Progenitor cell of endocrine pancreas (in vitro differentiated cells): Measurements from ENCODE around the gene LRRC18. TPM values are rescaled to one million over a fixed set of nuclear protein-coding genes. Genes with fewer than 3 reads are reported as not detected.
A peak's percentile ranks its signal among the peaks of the same experiment; 100 is the strongest.

Experiments used
- DNase-seq: peaks from one replicate; pipeline ENCODE4 v3.0.0; 2021; ENCODE audit warnings: low spot score; ENCODE audit not compliant: unreplicated experiment
- H3K27ac Mint-ChIP-seq: 2 replicates; pipeline ENCODE4 v1.8.0; 2021; ENCODE audit warnings: mild to moderate bottlenecking, moderate library complexity, mixed read lengths
- H3K27me3 Mint-ChIP-seq: 2 replicates; pipeline ENCODE4 v1.8.0; 2021; ENCODE audit warnings: mixed read lengths
- H3K36me3 Mint-ChIP-seq: 2 replicates; pipeline ENCODE4 v1.8.0; 2022; ENCODE audit warnings: mixed read lengths; ENCODE audit not compliant: insufficient read depth
- H3K4me1 Mint-ChIP-seq: 2 replicates; pipeline ENCODE4 v1.8.0; 2021; ENCODE audit warnings: low read depth, mixed read lengths
- H3K4me3 Mint-ChIP-seq: 2 replicates; pipeline ENCODE4 v1.8.0; 2021; ENCODE audit warnings: low read depth, mild to moderate bottlenecking, moderate library complexity, mixed read lengths
- H3K9me3 Mint-ChIP-seq: 2 replicates; pipeline ENCODE4 v1.8.0; 2021; ENCODE audit warnings: low read depth, mixed read lengths
- long read RNA-seq: library from polyadenylated mRNA; unstranded; transcript quantifications from one replicate; pipeline ENCODE4 v2.0.0, GENCODE V29; 2020
- total RNA-seq: library from RNA; stranded (reverse); gene quantifications from 2 replicates; pipeline ENCODE4 v1.2.1, GENCODE V29; 2021
- TF ChIP-seq, protein P1 (sequence below): fragments of 200-600 bp; sonication (generic); IDR thresholded peaks from one replicate; pipeline ENCODE4 v1.5.0; 2021; ENCODE audit warnings: antibody characterized with exemption, mild to moderate bottlenecking; ENCODE audit not compliant: unreplicated experiment

Gene LRRC18
- total RNA-seq: not detected in 2 replicates
- long read RNA-seq: 0 reads

DNA sequence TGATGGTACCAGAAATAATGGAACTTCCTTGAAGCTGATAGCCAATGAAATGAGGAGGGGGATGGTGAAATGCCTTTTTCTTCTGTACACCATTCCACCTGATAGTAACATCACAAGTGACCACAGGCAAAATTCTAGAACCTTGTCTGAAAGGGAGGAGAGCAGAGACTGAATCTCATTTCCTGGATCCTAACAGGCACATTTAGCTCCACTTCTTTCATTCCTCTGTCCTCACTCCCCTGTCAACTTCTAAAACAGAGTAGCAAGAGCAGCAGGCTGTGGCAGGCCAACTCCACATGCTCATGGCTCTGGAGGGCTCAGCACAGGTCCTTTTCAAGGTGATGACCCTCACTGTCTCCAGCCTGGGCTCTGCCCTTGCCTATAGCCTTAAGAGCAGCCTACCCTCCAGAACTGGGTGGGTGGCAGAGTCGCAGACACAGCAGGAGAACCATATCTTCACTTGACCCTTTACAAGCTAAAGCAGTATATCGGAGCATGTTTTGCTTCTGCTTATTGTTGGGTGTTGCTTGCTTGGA lies at the start of gene LRRC18:
TSS of gene LRRC18 (minus strand) at position 51 of the 536 bp plus-strand sequence. CDS start 25,685 bp downstream, outside the sequence.
- peaks cover 4% of the 10 kb centered on the region for H3K4me1 Mint-ChIP-seq
- H3K9me3 Mint-ChIP-seq: no peaks in the 10 kb centered on the region
- DNase-seq: no peak

DNA sequence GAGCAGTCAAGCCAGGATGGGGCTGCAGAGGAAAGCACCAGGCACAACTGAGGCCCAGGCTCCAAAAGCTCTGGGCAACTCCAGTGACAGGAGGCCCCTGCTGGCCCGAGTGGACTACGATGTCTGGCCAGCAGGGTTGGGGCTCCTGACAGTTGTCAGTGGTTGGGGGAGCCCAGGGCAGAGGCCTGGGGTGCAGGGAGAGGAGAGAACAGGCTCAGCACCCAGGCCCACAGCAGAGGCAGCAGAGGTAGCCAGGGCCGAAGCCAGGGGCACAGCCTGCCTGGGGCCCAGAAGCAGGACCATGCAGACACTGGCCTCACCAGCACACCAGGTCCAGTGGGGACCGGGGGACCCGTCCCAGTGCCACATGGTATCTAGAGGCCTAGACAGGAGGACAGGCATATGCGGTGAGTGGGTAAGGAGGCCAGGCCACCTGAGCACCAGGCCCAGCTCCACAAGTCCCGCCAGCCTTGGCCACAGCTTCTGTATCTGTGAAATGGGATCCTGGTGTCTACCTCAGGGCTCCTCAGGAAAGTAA lies 46.0 kb upstream of the LRRC18 start:
- no peaks in the 10 kb centered on the region for H3K36me3 Mint-ChIP-seq
- TF ChIP-seq, protein P1, sequence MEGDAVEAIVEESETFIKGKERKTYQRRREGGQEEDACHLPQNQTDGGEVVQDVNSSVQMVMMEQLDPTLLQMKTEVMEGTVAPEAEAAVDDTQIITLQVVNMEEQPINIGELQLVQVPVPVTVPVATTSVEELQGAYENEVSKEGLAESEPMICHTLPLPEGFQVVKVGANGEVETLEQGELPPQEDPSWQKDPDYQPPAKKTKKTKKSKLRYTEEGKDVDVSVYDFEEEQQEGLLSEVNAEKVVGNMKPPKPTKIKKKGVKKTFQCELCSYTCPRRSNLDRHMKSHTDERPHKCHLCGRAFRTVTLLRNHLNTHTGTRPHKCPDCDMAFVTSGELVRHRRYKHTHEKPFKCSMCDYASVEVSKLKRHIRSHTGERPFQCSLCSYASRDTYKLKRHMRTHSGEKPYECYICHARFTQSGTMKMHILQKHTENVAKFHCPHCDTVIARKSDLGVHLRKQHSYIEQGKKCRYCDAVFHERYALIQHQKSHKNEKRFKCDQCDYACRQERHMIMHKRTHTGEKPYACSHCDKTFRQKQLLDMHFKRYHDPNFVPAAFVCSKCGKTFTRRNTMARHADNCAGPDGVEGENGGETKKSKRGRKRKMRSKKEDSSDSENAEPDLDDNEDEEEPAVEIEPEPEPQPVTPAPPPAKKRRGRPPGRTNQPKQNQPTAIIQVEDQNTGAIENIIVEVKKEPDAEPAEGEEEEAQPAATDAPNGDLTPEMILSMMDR: no peak
- H3K27me3 Mint-ChIP-seq: peaks cover 5% of the 10 kb centered on the region
- H3K27ac Mint-ChIP-seq: no peak overlapping the region
- DNase-seq: no peak
- H3K4me1 Mint-ChIP-seq: no peaks in the 10 kb centered on the region
- H3K9me3 Mint-ChIP-seq: no peaks in the 10 kb centered on the region
- H3K4me3 Mint-ChIP-seq: no peak overlapping the region

More for the DNA sequence above, at the start of gene LRRC18:
- H3K4me3 Mint-ChIP-seq: no peak within 1 kb of the TSS
- H3K36me3 Mint-ChIP-seq: no peaks in the 10 kb centered on the region
- TF ChIP-seq, protein P1: no peak
- H3K27ac Mint-ChIP-seq: no peak within 1 kb of the TSS
- H3K27me3 Mint-ChIP-seq: peaks cover 3% of the 10 kb centered on the region

DNA sequence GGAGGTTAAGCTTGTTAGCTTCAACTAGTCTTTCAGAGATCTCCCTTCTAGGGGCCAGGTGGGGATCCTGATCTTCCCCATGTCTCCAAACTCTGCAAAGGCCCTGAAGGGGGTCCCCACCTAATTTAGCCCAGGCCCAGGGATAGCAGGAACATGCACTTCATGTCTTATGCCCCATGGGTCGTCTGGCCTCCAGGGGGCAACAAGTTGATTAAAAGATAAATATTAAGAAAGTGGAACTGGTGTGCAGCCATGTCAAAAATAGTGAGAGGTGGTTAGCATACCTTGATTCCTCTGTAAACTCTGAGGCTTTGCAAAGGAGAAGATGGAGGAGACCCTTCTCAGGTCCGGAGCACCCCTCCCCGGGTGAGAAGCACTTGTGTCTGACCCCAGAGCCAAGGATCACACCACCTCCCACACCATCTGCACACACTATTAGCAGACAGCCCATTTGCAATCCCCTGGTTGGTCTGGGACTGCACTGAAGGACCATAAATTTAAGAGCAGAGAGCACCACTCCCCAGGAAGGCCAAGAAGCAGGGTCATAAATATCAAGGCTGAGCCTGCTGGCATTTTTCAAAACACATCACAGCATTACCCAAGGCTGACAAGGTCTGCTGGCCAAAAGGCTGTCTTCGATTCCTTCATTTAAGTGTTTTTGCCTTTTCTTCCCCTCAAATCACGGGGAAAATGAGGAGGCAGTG lies 44.2 kb upstream of the LRRC18 start:
- Mint-ChIP-seq H3K36me3 (no peaks in the 10 kb centered on the region), H3K4me1 (no peaks in the 10 kb centered on the region), H3K9me3 (no peaks in the 10 kb centered on the region), H3K27ac (no peak overlapping the region), H3K4me3 (no peak overlapping the region), H3K27me3 (peaks cover 12% of the 10 kb centered on the region)
- no peak for DNase-seq
- TF ChIP-seq, protein P1: no peak

DNA sequence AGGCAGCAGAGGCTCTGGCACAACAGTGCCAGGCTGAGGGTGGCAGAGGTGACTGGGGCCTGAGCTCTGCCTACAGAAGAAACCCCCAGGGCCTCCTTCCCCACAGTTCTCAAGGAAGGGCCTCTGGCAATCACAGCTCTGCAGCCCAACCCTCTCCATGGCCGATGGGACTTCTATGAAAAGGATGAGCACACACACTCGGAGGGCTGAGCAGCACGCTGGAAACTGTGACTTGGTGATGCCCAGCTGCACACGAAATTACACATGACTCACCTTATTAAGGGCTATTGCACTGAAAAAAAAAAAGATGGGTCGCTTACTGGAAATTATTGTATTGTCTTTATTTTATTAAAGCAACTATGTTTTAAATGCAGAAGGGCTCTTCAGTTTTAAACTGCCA lies 42.9 kb upstream of the LRRC18 start:
- Mint-ChIP-seq H3K36me3 (no peaks in the 10 kb centered on the region), H3K9me3 (no peaks in the 10 kb centered on the region), H3K27ac (no peak overlapping the region), H3K4me3 (no peak overlapping the region), H3K4me1 (no peaks in the 10 kb centered on the region), H3K27me3 (peaks cover 16% of the 10 kb centered on the region)
- TF ChIP-seq, protein P1: no peak
- no peak for DNase-seq

DNA sequence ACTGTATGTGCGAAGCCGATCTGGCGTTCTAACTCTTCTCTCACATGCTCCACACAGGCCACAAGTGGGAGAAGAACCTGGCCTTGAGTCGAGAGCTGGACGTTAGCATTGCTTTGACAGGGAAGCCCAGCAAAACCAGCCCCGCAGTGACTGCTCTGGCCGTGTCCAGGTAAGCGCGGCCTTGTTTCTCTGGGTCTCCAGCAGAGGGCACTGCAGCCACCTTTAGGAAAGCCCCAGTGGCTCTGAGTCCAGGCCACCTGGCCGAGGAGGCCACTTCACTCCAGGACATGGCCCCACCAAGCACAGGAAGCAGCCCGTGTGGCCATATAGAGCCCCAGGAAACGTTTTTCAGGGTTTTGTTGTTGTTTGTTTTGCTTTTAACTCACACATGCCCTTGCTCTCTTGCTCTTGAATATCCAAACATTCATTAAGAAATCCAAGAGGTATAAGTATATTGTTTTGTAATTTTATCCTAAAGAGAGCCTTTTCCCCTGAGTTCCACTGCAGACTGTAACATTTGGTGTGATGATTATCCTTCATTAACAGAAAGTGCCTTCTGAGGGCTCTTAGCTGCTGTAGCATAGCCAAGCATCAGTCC lies 41.8 kb upstream of the LRRC18 start:
- Mint-ChIP-seq H3K4me3 (no peak overlapping the region), H3K27me3 (peaks cover 16% of the 10 kb centered on the region), H3K9me3 (no peaks in the 10 kb centered on the region), H3K27ac (no peak overlapping the region), H3K36me3 (no peaks in the 10 kb centered on the region), H3K4me1 (no peaks in the 10 kb centered on the region)
- TF ChIP-seq, protein P1: peak; percentile 89
- peak; percentile 69 for DNase-seq
